ENCODE results near the gene RNF103. TPM values are rescaled to one million over a fixed set of nuclear protein-coding genes. Genes with fewer than 3 reads are reported as not detected.

RNF103 gene
- total and polyA plus RNA-seq, 2 of the 13 experiments (the other 11 are each of a cell fraction or from before 2014, with no cell fraction given), result 19.8 to 21.1 TPM

- TF ChIP-seq EED (CRISPR knock-in tag; IDR thresholded peaks at IDR 0.05) (no peak), NR2F2 (IDR thresholded peaks at IDR 0.05; ENCODE audit: borderline replicate concordance, low read depth) (no peak), JUN (CRISPR knock-in tag; IDR thresholded peaks at IDR 0.05) (no peak), TEF (CRISPR knock-in tag; IDR thresholded peaks at IDR 0.05) (no peak; the same call in 1 of the 2 replicates), RFX5 (IDR thresholded peaks at IDR 0.05; ENCODE audit: low read depth, low read length) (no peak), NRL (CRISPR knock-in tag; IDR thresholded peaks at IDR 0.05; ENCODE audit: borderline replicate concordance) (no peak), TCF7 (IDR thresholded peaks at IDR 0.05; ENCODE audit: low read depth) (no peak), UBTF (CRISPR knock-in tag; IDR thresholded peaks at IDR 0.05) (peak; percentile 92), TARDBP (CRISPR knock-in tag; IDR thresholded peaks at IDR 0.05) (no peak), ZSCAN29 (CRISPR knock-in tag; conservative IDR thresholded peaks at IDR 0.05) (peak; percentile 82), PAX8 (CRISPR knock-in tag; IDR thresholded peaks at IDR 0.05; ENCODE audit: borderline replicate concordance) (no peak; the same call in 1 of the 2 replicates), HNRNPH1 (optimal IDR thresholded peaks at IDR 0.05; ENCODE audit: low read depth, low read length) (no peak), ZNF496 (CRISPR knock-in tag; IDR thresholded peaks at IDR 0.05; ENCODE audit: insufficient replicate concordance) (no peak), ZNF781 (CRISPR knock-in tag; IDR thresholded peaks at IDR 0.05; ENCODE audit: borderline replicate concordance, not compliant biosample characterization) (peak; percentile 85), ASH2L (IDR thresholded peaks at IDR 0.05; ENCODE audit: insufficient read length, low read depth, low read length) (peak; percentile 69), MZF1 (CRISPR knock-in tag; IDR thresholded peaks at IDR 0.05; ENCODE audit: borderline replicate concordance) (no peak), XBP1 (CRISPR knock-in tag; IDR thresholded peaks at IDR 0.05) (no peak; the same call in 1 of the 2 replicates), ZNF674 (CRISPR knock-in tag; IDR thresholded peaks at IDR 0.05; ENCODE audit: low read depth) (no peak; the same call in 1 of the 2 replicates), CREBL2 (CRISPR knock-in tag; IDR thresholded peaks at IDR 0.05; ENCODE audit: borderline replicate concordance) (no peak), ZNF883 (CRISPR knock-in tag; IDR thresholded peaks at IDR 0.05; ENCODE audit: not compliant biosample characterization) (peak; percentile 82), ZNF761 (CRISPR knock-in tag; conservative IDR thresholded peaks at IDR 0.05) (peak; percentile 73; the same call in 1 of the 2 replicates), ATF7 (IDR thresholded peaks at IDR 0.05) (0 out of 2 replicates have a peak, but pooled peaks have one; percentile 2), ATF7 (CRISPR knock-in tag; IDR thresholded peaks at IDR 0.05) (no peak; the same call in 1 of the 2 replicates), PRPF4 (IDR thresholded peaks at IDR 0.05; ENCODE audit: low read depth, low read length, poor library complexity, severe bottlenecking) (no peak)
Observed at GRCh38 chr2:86623494-86624266, at the start of gene RNF103 (continued).

Measured in HepG2 (cell line).